Keratinocyte (primary cell): ENCODE measurements around the gene IRF8. TPM values are rescaled to one million over a fixed set of nuclear protein-coding genes. Genes with fewer than 3 reads are reported as not detected.

ENCODE experiments used
- DNase-seq: peaks from one replicate; pipeline ENCODE4 v3.0.0-alpha.2; 2011; ENCODE audit warnings: low read depth, missing footprints, low spot score
- FAIRE-seq: peaks from 2 replicates; lab custom pipeline; 2011; peaks lifted over from hg19 to GRCh38; lab: Jason Lieb, UNC
- H2AFZ ChIP-seq: 2 replicates; pipeline ENCODE4 v1.6.0; 2012; ENCODE audit warnings: low read length, control low read depth, inconsistent platforms; ENCODE audit not compliant: control insufficient read depth
- H3K27ac ChIP-seq: 2 replicates; pipeline ENCODE4 v1.5.1; 2011; ENCODE audit warnings: low read length; ENCODE audit not compliant: control insufficient read depth, insufficient read depth
- H3K27me3 ChIP-seq: 3 replicates; pipeline ENCODE4 v1.6.0; 2011; ENCODE audit warnings: low read length; ENCODE audit not compliant: control insufficient read depth, insufficient read depth; ENCODE audit errors: extremely low read depth
- H3K36me3 ChIP-seq, 2 experiments: 2 replicates in 1 of 2; 3 replicates in 1 of 2; pipeline ENCODE4 v1.5.1; 2011; ENCODE audit warnings: low read length in 2 of 2, mild to moderate bottlenecking in 1 of 2; ENCODE audit not compliant: control insufficient read depth in 2 of 2, insufficient read depth in 2 of 2; ENCODE audit errors: extremely low read depth in 1 of 2
- H3K4me1 ChIP-seq: 3 replicates; pipeline ENCODE4 v1.5.1; 2011; ENCODE audit warnings: low read length; ENCODE audit not compliant: control insufficient read depth, insufficient read depth; ENCODE audit errors: extremely low read depth
- H3K4me2 ChIP-seq: 3 replicates; pipeline ENCODE4 v1.6.0; 2011; ENCODE audit warnings: low read depth, low read length; ENCODE audit not compliant: control insufficient read depth, insufficient read depth; ENCODE audit errors: extremely low read depth
- H3K4me3 ChIP-seq, 3 experiments: fragments of 200-600 bp in 1 of 3; sonication (generic) in 1 of 3; 2 replicates in 2 of 3; 3 replicates in 1 of 3; pipeline ENCODE4 v1.5.1; 2011 to 2016; ENCODE audit warnings: low read length in 3 of 3, mild to moderate bottlenecking in 3 of 3, control low read depth in 2 of 3, inconsistent platforms in 1 of 3, low read depth in 1 of 3, mixed read lengths in 1 of 3, mixed run types in 1 of 3, moderate library complexity in 1 of 3; ENCODE audit not compliant: control insufficient read depth in 2 of 3, insufficient read depth in 2 of 3; ENCODE audit errors: extremely low read depth in 1 of 3
- H3K79me2 ChIP-seq: 2 replicates; pipeline ENCODE4 v1.6.0; 2012; ENCODE audit warnings: low read length; ENCODE audit not compliant: control insufficient read depth, insufficient read depth
- H3K9ac ChIP-seq: 3 replicates; pipeline ENCODE4 v1.6.0; 2011; ENCODE audit warnings: low read length; ENCODE audit not compliant: control insufficient read depth, insufficient read depth; ENCODE audit errors: extremely low read depth
- H3K9me1 ChIP-seq: 3 replicates; pipeline ENCODE4 v1.6.0; 2011; ENCODE audit warnings: low read length; ENCODE audit not compliant: control insufficient read depth, insufficient read depth; ENCODE audit errors: extremely low read depth
- H3K9me3 ChIP-seq: 2 replicates; pipeline ENCODE4 v1.5.1; 2012; ENCODE audit warnings: low read depth, low read length; ENCODE audit not compliant: control insufficient read depth
- H4K20me1 ChIP-seq: 3 replicates; pipeline ENCODE4 v1.6.0; 2011; ENCODE audit warnings: low read length; ENCODE audit not compliant: control insufficient read depth, insufficient read depth; ENCODE audit errors: extremely low read depth
- CTCF ChIP-seq, 3 experiments: IDR thresholded peaks in 1 of 3; conservative IDR thresholded peaks in 1 of 3; optimal IDR thresholded peaks in 1 of 3; 2 replicates in 2 of 3; 3 replicates in 1 of 3; pipeline versions ENCODE3 to v1.5.1; 2011; ENCODE audit warnings: low read length in 3 of 3, mild to moderate bottlenecking in 3 of 3, moderate library complexity in 2 of 3, control low read depth in 1 of 3, inconsistent platforms in 1 of 3; ENCODE audit not compliant: insufficient read depth in 2 of 3; ENCODE audit errors: extremely low read depth in 1 of 3
- EZH2 ChIP-seq: IDR thresholded peaks from one replicate; pipeline ENCODE4 v1.6.1; 2012; ENCODE audit warnings: inconsistent platforms, mild to moderate bottlenecking, low read length, moderate library complexity
- dilution Hi-C: fragments of 300-500 bp; cut with MboI; formaldehyde crosslinking; loops from one replicate; pipeline ENCODE4 v1.7.0; 2020; ENCODE audit warnings: low sequenced_read_pairs; ENCODE audit not compliant: extremely low pct_ligation_motif_present
- polyA plus RNA-seq, 5 experiments: library from polyadenylated mRNA; depleted of rRNA in 3 of 5; stranded (reverse) in 3 of 5; stranded (forward) in 1 of 5; unstranded in 1 of 5; fragments of >200 nt; gene quantifications; 1 replicate in 1 of 5; 2 replicates in 3 of 5; 3 replicates in 1 of 5; pipeline versions ENCODE4 v1.2.1 to v1.2.3, GENCODE V29; 2011 to 2012; ENCODE audit warnings: missing spikeins in 2 of 5, low read depth in 1 of 5, low replicate concordance in 1 of 5

IRF8 gene
- polyA plus RNA-seq, 1 donor (not counting 4 experiments of a cell fraction or from before 2014, with no cell fraction given) = not detected

- Histone ChIP-seq H3K4me2 (no peak overlapping the region), H3K27me3 (no peaks in the 10 kb centered on the region), H3K9ac (no peak overlapping the region), H3K4me1 (no peaks in the 10 kb centered on the region), H4K20me1 (no peaks in the 10 kb centered on the region), H3K36me3 (no peaks in the 10 kb centered on the region), H2AFZ (no peak overlapping the region), H3K27ac (no peak overlapping the region), H3K9me1 (no peaks in the 10 kb centered on the region), H3K4me3 (no peak overlapping the region), H3K79me2 (no peaks in the 10 kb centered on the region), H3K9me3 (no peaks in the 10 kb centered on the region)
- dilution Hi-C loops = no loop called here
- TF ChIP-seq CTCF (optimal IDR thresholded peaks at IDR 0.05 in 1 of 3, IDR thresholded peaks at IDR 0.05 in 1 of 3, conservative IDR thresholded peaks at IDR 0.05 in 1 of 3; ENCODE audit: extremely low read depth in 1 of 3, insufficient read depth in 2 of 3, low read length in 3 of 3) (no peak), EZH2 (no peak)
- DNase-seq (no peak), FAIRE-seq (no peak)
Measured at GRCh38 chr16:85959686-85960085, 60.7 kb downstream of the IRF8 start.

- H3K27ac ChIP-seq = no peak overlapping the region
- no peak overlapping the region for H3K4me3 ChIP-seq
Measured at GRCh38 chr16:85960486-85961046, 61.6 kb downstream of the IRF8 start.

More at GRCh38 chr16:85960486-85961046, 61.6 kb downstream of the IRF8 start:
- H4K20me1 ChIP-seq = no peaks in the 10 kb centered on the region
- H3K9me1 ChIP-seq = no peaks in the 10 kb centered on the region
- no peaks in the 10 kb centered on the region for H3K9me3 ChIP-seq
- H3K27me3 ChIP-seq = no peaks in the 10 kb centered on the region
- no peak overlapping the region for H3K4me2 ChIP-seq
- dilution Hi-C loops = no loop called here
- H3K9ac ChIP-seq = no peak overlapping the region
- H3K4me1 ChIP-seq = no peaks in the 10 kb centered on the region
- H3K36me3 ChIP-seq = no peaks in the 10 kb centered on the region
- TF ChIP-seq EZH2 (no peak), CTCF (optimal IDR thresholded peaks at IDR 0.05 in 1 of 3, IDR thresholded peaks at IDR 0.05 in 1 of 3, conservative IDR thresholded peaks at IDR 0.05 in 1 of 3; ENCODE audit: extremely low read depth in 1 of 3, insufficient read depth in 2 of 3, low read length in 3 of 3) (no peak)
- no peaks in the 10 kb centered on the region for H3K79me2 ChIP-seq
- FAIRE-seq (no peak), DNase-seq (no peak)
- H2AFZ ChIP-seq = no peak overlapping the region
